ENCODE data around the gene NUCB2.

Gene NUCB2

GRCh38 chr11:17287058-17287457, 10.5 kb downstream of the NUCB2 start:
- Histone ChIP-seq H3K27ac (replicated peaks) (no peak overlapping the region), H3K4me3 (replicated peaks; ENCODE audit: insufficient read depth, low read length) (no peak overlapping the region), H3K27me3 (ENCODE audit: insufficient read depth, poor library complexity, severe bottlenecking) (no peaks in the 10 kb centered on the region)
- TF ChIP-seq POLR2AphosphoS5 (IDR thresholded peaks at IDR 0.05; ENCODE audit: low read depth) (no peak), REST (IDR thresholded peaks at IDR 0.05; ENCODE audit: insufficient replicate concordance, low read depth) (no peak), GABPA (IDR thresholded peaks at IDR 0.05; ENCODE audit: low read depth) (no peak), SPI1 (IDR thresholded peaks at IDR 0.05; ENCODE audit: borderline replicate concordance, low read depth) (no peak), CTCF (IDR thresholded peaks at IDR 0.05; ENCODE audit: insufficient read depth, low read length) (no peak)
- DNase-seq (ENCODE audit: low read depth in 1 of 2, low spot score in 1 of 2): no peak

- TF ChIP-seq CTCF (IDR thresholded peaks at IDR 0.05; ENCODE audit: insufficient read depth, low read length): no peak
- TF ChIP-seq POLR2AphosphoS5 (IDR thresholded peaks at IDR 0.05; ENCODE audit: low read depth): no peak
- TF ChIP-seq GABPA (IDR thresholded peaks at IDR 0.05; ENCODE audit: low read depth): no peak
- no peak for TF ChIP-seq SPI1 (IDR thresholded peaks at IDR 0.05; ENCODE audit: borderline replicate concordance, low read depth)
- no peak for TF ChIP-seq REST (IDR thresholded peaks at IDR 0.05; ENCODE audit: insufficient replicate concordance, low read depth)
- Histone ChIP-seq H3K27ac (replicated peaks) (peak overlapping the region; percentile 33), H3K27me3 (ENCODE audit: insufficient read depth, poor library complexity, severe bottlenecking) (no peaks in the 10 kb centered on the region), H3K4me3 (replicated peaks; ENCODE audit: insufficient read depth, low read length) (no peak overlapping the region)
- no peak for DNase-seq (ENCODE audit: low read depth in 1 of 2, low spot score in 1 of 2)
Measured at GRCh38 chr11:17291710-17292109, 15.2 kb downstream of the NUCB2 start.

- DNase-seq (ENCODE audit: low read depth in 1 of 2, low spot score in 1 of 2): no peak
- TF ChIP-seq REST (IDR thresholded peaks at IDR 0.05; ENCODE audit: insufficient replicate concordance, low read depth): no peak
- TF ChIP-seq CTCF (IDR thresholded peaks at IDR 0.05; ENCODE audit: insufficient read depth, low read length): no peak
- TF ChIP-seq GABPA (IDR thresholded peaks at IDR 0.05; ENCODE audit: low read depth): no peak
- TF ChIP-seq SPI1 (IDR thresholded peaks at IDR 0.05; ENCODE audit: borderline replicate concordance, low read depth): peak; percentile 84
- no peak for TF ChIP-seq POLR2AphosphoS5 (IDR thresholded peaks at IDR 0.05; ENCODE audit: low read depth)
- H3K4me3 ChIP-seq (replicated peaks; ENCODE audit: insufficient read depth, low read length): no peak overlapping the region
Measured at GRCh38 chr11:17293311-17293710, 16.8 kb downstream of the NUCB2 start.

More at GRCh38 chr11:17293311-17293710, 16.8 kb downstream of the NUCB2 start:
- Histone ChIP-seq H3K27ac (replicated peaks) (peak overlapping the region; percentile 63), H3K27me3 (ENCODE audit: insufficient read depth, poor library complexity, severe bottlenecking) (no peaks in the 10 kb centered on the region)
